GM19463 (cell line): ENCODE measurements around the gene AFF3.

ENCODE experiments used
- ATAC-seq: cut with Tn5 transposase; IDR thresholded peaks from one replicate; pipeline ENCODE4 v1.9.1; 2021; ENCODE audit warnings: mild to moderate bottlenecking, moderate library complexity; ENCODE audit not compliant: unreplicated experiment

Gene AFF3

GRCh38 chr2:100073110-100073509 is 69.3 kb downstream of the AFF3 start:
- no peak for ATAC-seq

- ATAC-seq = no peak
These were observed 69.9 kb downstream of the AFF3 start for GRCh38 chr2:100072503-100072902.

GRCh38 chr2:100071335-100072043 is 70.9 kb downstream of the AFF3 start:
- ATAC-seq = no peak

GRCh38 chr2:100070078-100070477 is 72.3 kb downstream of the AFF3 start:
- no peak for ATAC-seq

GRCh38 chr2:100068395-100068794 is 74.0 kb downstream of the AFF3 start:
- ATAC-seq = no peak

GRCh38 chr2:100067784-100068183 is 74.6 kb downstream of the AFF3 start:
- no peak for ATAC-seq

- ATAC-seq = no peak
These were observed 75.5 kb downstream of the AFF3 start for GRCh38 chr2:100066856-100067255.

GRCh38 chr2:100066246-100066645 is 76.1 kb downstream of the AFF3 start:
- no peak for ATAC-seq

- no peak for ATAC-seq
These were observed 77.6 kb downstream of the AFF3 start for GRCh38 chr2:100064592-100065428.

GRCh38 chr2:100064165-100064564 is 78.2 kb downstream of the AFF3 start:
- no peak for ATAC-seq

GRCh38 chr2:100063459-100063953 is 78.9 kb downstream of the AFF3 start:
- no peak for ATAC-seq

GRCh38 chr2:100062336-100062735 is 80.1 kb downstream of the AFF3 start:
- no peak for ATAC-seq

- ATAC-seq = no peak
These were observed 81.5 kb downstream of the AFF3 start for GRCh38 chr2:100060875-100061274.

GRCh38 chr2:100059638-100060037 is 82.8 kb downstream of the AFF3 start:
- ATAC-seq = no peak

- ATAC-seq = no peak
These were observed 84.5 kb downstream of the AFF3 start for GRCh38 chr2:100057901-100058261.

GRCh38 chr2:100054426-100054825 is 88.0 kb downstream of the AFF3 start:
- no peak for ATAC-seq

- no peak for ATAC-seq
These were observed 89.1 kb downstream of the AFF3 start for GRCh38 chr2:100053087-100053885.

- no peak for ATAC-seq
These were observed 89.7 kb downstream of the AFF3 start for GRCh38 chr2:100052650-100053049.

GRCh38 chr2:100051253-100051652 is 91.1 kb downstream of the AFF3 start:
- ATAC-seq = no peak

GRCh38 chr2:100050685-100051084 is 91.7 kb downstream of the AFF3 start:
- no peak for ATAC-seq
